Activated T-cell treated with anti-CD3 and anti-CD28 coated beads for 4 hours (primary cell): ENCODE measurements around the gene CDS2.
"Not testable (repeated sequence)": the region's sequence is repeated elsewhere in the genome, so short reads cannot be mapped to it uniquely, and the experiment has no call there.

Source experiments
- DNase-seq: peaks from one replicate; pipeline ENCODE4 v3.0.0-alpha.2; 2020

CDS2 gene

DNA sequence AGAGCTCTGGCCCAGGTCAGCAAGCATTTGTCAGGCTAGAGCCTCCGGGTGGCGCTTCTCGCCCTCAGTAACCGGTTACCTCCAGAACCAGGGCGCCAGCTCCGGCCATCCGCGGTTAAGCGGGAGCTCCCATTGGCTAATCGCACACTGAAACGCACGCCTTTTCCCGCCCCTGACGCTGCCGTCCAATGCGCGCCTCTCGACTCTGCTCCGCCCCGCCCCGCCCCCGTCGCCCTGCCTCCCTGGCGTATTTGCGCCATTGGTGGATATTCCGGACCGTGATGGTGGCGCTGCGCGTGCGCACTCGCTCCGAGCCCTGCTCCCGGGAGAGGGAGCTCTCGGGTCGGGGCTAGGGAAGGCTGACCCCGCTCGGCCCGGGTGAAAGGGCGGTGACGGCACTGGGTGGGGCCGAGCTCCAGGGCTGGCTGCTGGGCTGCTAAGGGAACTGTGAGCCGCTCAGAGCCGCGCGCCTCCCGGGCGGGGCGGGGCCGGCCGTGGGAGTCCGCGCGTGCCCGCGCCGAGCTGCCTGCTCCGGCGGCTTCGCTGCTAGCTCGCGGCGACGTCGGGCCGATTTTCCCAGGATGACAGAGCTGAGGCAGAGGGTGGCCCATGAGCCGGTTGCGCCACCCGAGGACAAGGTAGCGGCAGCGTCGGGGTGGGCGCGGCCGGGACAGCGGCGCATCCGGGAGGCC is at the start of gene CDS2:
Gene CDS2, plus strand, starts transcription at position 497 of the 692 bp plus-strand sequence. Its CDS starts 85 bp downstream, at position 582.
- peak; percentile 100 for DNase-seq

DNA sequence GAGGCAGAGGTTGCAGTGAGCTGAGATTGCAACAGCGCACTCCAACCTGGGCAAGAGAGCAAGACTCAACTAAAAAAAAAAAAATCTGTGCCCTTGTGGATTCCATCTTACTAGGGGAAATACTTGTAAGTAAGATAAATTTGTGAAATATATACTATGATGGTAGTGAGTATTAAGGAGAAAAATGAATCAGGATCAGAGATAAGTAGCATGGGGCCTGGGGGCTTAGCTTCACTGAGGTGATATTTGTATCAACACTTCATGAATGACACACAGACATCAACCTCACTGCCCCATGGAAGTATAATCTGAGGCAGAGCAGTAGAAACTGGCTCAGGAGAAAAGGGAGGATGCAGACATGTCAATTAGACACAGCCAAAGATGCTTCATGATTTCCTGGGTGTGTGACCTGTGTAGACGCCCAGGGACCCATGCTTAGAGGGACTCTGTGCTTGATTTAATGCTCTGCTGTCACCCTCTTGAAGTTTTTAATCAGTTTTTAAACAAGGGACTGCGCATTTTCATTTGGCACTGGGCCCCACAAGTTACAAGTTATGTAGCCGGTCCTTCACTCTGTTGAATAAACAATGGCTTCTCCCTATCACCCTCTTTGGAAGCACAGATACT is 48.9 kb upstream of the CDS2 start:
- DNase-seq: no peak

DNA sequence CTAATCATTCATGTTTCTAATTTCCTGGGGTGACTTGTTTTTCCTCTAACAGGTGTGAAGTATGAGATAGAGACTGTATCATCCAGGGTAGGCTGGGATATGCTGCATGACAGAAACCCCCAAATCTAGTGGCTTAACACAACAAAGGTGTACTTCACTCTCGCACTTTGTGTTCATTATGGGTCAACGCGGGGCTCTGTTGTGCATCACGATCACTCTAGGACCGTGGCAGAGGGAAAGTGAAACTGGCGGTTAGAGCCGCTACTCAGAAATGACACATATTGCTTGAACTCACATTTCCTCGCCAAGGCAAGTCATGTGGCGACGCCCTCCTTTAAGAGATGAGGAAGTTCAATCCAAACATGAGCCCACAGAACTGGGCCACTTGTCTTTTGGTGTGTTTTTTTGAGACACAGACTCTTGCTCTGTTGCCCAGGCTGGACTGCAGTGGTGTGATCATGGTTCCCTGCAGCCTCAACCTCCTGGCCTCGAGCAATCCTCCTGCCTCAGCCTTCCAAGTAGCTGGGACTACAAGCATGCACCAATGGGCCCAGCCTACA is 48.3 kb upstream of the CDS2 start:
- peak; percentile 56 for DNase-seq

DNA sequence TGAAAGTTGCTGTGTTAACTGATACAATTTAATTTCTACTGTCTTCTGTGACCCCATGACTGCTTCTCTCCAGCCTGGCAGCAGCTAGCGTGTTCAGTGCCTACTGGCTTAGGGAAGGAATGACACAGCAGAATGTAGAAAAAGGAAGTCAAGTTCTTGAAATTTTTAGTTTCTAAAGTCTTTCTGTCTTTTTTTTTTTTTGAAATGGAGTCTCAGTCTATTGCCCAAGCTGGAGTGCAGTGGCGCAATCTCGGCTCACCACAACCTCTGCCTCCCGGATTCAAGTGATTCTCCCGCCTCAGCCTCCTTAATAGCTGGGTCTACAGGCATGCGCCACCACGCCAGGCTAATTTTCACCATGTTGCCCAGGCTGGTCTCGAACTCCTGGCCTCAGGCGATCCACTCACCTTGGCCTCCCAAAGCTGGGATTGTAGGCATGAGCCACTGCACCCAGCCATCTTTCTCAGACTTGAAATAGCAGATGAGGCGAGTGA is 46.4 kb upstream of the CDS2 start:
- no peak for DNase-seq

DNA sequence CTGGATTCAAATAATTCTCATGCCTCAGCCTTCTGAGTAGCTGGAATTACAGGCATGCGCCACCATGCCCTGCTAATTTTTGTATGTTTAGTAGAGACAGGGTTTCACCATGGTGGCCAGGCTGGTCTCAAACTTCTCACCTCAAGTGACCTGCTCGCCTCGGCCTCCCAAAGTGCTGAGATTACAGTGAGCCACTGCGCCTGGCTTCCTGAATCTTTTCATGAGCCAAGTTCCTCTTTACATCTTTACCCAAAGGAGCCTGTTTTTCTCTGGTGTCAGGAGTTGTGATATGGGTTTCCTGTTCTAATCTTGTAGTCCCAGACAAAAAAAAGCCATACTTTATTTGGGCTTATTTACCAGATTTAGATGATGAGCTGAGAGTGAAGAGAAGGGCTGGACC is 41.4 kb upstream of the CDS2 start:
- DNase-seq: no peak

DNA sequence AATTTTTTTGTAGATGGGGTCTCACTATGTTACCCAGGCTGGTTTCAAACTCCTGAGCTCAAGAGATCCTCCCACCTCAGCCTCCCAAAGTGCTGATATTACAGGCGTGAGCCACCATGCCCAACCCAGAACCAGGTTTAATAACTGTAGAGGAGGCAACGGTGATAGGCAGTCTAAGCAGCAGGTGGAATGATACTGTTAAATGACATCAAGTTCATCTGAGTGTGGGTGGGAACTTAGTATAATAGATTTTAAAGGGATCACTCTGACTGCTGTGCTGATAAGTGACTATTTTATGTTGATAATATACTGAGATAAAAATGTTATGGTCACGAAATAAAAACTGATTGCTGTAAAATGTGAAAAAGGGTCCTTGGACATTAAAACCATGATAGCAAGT is 38.1 kb upstream of the CDS2 start:
- no peak for DNase-seq

DNA sequence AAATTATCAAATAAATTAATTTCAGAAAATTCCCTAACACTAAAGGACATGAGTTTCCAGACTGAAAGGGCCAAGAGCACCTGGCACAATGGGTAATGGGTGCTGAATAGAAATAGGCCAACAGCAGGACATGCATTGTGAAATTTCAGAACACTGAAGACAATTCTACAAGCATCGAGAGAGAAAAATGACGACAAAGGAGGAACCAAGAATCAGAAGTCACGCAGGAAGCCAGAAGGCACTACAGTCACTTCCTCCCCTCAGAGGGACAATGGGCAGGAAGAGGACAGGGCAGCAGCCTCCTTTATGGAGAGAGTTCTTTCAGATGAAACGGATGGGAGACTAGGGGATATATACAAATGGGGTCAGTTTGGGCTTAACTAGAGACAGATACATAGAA is 36.6 kb upstream of the CDS2 start:
- DNase-seq: no peak

DNA sequence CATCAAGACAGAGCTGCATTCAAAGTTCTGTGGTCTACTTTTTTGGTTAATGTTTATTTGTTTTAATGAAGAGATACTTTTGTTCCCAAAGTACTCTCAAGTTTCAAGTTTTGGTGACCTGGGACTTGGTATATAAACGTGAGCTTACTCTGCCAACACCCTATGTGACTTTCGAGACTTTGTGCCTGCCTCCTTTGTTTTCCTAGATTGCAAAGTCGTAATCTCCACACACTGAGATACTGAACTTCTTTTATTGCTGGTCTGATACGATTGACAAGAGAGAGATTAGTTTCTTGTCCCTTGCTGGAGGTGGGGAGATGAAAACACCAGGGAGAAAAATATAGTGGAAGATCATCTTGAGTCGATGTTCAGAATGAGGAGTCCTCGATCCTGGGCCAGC is 34.9 kb upstream of the CDS2 start:
- no peak for DNase-seq

DNA sequence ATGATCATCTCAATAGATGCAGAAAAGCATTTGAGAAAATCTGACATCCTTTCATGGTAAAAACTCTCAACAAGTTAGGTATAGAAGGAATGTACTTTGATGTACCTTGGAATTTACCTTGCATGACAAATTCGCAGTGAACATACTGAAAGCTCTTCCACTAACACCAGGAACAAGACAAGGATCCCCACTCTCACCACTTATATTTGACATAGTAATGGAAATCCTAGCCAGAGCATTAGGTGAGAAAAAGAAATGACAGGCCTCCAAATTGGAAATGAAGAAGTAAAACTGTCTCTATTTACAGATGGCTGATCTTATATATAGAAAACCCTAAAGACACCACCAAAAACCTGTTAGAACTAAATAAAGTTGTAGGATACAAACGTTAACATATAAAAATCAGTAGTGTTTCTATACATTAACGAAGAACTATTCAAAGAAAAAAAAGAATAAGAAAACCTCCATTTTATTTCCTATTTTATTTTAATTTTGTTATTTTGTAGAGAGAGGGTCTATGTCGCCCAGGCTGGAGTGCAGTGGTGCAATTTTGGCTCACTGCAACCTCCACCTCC is 34.0 kb upstream of the CDS2 start:
- DNase-seq: no peak

DNA sequence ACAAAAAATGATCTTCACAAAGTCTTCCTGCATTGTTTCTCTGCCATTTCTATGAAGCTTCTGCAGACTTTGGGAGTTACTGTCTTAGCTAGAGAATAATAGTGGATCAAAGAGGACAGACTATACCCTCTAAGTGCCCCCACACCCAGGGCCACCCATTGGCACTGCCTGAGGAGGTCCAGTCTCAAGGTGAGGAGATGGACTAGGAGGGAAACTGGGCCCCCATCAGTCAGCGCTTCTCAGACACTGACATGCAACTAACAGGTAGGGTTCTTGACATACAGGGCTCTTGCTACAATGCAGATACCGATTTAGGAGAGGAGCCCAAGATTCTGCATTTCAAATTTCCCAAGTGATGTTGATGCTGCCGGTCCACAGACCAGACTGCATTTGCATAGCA is 31.4 kb upstream of the CDS2 start:
- no peak for DNase-seq

DNA sequence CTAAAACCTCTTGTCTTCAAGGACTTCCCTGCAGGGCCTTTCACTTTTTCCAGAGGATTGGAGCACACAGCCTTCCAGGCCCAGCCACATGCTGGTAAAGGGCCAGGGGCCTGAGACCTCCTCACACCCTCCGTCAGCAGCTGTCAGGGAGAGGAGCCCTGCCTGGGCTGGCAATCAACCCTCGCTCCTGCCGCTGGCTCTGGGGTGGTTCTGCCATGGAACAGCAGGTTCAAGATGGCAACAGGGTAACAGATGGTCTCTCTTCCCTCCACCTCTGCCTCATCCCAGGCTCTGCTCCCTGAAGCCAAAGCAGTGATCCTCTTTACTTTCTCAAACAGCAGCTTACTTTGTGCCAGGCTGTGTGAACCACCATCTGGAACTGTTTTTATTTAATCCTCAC is 30.9 kb upstream of the CDS2 start:
- DNase-seq: no peak

DNA sequence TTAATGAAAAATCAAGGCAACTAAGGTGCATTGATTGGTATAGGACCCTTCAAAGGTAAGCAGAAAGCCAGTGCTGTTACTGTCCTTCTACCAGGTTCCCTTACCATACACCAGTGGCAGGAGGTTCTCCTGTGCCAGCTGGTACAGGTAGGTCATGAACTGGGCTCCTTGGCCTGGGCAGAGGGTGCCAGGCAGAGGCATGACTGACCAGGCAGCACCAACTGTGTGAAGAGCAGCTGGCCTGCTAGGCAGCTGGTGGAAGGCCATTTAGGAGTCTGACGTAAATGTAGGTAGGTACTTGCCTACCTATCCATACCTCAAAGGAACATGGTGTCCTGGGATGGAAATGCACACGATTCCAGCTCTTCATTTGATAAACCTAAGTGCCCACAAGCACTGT is 30.3 kb upstream of the CDS2 start:
- no peak for DNase-seq

DNA sequence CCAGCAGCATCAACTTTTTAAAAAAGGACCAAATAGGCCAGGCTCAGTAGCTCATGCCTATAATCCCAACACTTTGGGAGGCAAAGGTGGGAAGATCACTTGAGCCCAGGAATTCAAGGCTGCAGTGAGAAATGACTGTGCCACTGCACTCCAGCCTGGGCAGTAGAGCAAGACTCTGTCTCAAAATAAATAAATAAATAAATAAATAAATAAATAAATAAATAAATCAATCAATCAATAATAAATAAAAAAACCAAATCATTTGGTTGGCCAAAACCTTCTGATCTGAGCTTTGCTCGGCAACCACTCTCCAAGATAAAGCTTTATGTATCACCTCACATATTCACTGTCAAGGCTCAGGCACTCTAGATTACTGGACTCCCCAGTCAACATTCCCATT is 27.8 kb upstream of the CDS2 start:
- DNase-seq: not testable (repeated sequence)

DNA sequence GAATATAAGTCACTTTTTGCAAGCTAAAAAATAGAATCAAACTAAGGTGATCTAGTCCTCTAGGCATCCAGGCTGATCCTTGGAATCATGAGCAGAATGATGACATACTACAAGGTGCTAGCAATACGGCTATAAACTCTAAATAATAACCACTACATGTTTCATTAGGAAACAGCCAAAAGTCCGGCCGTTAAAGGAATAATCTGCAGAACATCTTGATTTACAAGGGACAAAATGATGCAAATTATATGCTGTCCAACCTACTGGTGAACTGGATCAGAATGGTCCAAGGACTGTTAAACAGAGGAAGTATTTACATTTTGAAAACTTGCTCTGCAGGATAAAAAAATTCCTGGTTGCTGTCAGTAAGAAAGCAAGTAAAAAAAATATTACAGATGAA is 26.9 kb upstream of the CDS2 start:
- DNase-seq: not testable (repeated sequence)

DNA sequence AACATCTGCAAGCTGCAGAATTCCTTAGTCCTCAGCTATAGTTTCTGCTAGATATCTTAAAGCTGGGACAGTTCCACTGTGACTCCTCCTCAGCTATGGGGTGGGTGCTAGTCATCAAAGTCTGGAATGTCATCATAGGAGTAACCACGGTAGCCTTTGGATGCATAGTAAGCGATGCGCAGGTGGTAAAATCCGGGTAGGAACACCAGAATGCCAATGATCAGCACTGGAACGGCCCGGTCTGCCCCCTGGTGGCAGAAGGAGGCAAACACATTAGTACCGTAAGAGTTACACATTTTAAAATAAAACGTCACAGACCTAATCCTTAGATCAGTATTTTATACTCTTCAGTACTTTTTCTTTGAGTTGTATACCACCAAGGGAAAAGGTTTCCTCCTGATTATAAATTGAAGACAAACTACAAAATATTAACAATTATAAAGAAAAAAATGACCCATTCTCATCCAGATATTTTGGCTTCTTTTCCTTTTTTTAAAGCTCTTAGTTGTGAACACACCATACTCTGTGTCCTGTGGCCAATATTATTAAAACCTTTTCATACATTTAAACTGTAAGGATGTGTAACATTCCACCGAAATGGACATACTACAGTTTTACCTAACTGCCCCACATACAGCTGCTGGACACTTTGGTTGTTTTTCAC is 26.0 kb upstream of the CDS2 start:
- DNase-seq: peak; percentile 75

DNA sequence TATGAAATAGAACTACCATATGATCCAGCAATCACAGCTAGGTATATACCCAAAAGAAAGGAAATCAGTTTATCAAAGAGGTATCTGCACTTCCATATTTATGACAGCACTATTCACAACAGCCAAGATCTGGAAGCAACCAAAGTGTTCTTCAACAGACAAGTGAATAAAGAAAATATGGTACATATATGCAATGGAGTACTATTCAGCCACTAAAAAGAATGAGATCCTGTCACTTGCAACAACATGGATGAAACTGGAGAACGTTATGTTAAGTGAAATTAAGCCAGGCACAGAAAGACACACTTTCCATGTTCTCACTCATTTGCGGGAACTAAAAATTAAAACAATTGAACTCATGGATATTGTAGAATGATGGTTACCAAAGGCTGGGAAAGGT is 22.3 kb upstream of the CDS2 start:
- no peak for DNase-seq

DNA sequence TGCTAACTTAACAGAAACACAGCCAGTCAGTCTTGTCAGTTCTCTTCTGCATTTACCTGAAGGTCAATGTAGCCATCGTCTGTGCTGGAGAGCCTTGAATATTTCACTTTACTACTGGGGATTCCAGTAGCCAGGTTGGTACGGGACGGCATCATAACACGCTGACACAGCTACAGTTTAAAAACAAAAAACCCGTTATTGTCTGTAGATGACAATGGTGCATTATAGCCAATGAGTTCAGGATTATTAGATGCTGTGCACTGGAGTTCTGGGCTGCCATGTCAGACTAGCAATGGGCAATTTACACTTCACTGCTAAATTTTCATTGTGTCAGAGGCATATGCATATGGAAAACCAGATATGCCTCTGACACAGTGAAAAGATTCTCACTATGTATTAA is 17.5 kb upstream of the CDS2 start:
- DNase-seq: no peak

DNA sequence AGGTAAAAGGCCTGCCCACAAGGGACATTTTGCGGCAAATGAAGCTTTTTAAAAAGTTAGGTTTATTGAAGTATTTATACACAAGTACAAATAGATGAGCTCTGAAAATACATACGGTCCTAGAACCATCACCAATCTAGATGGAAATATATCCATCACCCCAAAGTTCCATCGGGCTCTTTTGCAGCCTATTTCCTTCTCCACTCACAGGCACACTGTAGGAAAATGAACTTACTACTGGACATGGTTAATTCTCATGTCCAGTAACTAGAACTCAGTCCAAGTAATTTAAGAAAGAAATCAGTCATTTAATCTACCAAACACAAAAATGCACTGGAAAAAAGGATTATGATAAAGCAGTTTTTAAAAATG is 13.2 kb upstream of the CDS2 start:
- DNase-seq: no peak

DNA sequence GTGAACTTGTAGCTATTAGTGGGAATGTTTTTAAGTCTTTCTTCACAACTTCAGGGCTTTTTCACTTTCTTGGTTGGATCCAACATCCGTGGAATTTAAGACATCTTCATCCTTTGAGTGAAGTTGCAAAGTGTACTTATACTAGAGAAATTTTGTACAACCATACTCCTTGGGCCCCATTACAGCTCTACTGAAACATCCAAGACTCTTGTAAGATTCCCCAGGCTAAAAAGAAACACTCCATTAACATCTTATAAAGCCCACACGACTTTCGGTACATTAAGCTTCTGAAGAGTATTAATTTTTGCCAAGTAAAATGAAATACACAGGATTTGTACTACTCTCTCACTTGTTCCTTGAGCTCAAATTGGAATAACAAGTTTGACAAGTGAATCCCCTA is 12.4 kb upstream of the CDS2 start:
- no peak for DNase-seq

DNA sequence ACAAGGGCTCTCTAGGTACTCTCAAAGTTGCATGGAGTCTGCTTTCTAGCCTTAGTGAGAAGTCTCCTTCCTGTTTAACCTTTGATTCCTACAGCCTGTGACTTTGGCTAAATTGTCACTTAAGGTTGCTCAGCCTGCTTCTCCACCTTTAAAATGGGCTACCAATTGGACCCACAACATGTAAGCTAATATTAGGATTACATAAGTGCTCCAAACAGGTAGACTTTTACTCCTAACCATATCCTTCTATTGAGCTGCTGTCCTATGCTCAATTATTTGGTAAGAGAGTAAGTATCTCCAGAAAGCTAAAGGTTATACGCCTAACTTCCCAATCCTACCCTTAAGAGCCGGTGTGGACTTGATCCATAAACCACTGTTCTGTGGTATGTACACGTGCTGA is 9.9 kb upstream of the CDS2 start:
- no peak for DNase-seq

DNA sequence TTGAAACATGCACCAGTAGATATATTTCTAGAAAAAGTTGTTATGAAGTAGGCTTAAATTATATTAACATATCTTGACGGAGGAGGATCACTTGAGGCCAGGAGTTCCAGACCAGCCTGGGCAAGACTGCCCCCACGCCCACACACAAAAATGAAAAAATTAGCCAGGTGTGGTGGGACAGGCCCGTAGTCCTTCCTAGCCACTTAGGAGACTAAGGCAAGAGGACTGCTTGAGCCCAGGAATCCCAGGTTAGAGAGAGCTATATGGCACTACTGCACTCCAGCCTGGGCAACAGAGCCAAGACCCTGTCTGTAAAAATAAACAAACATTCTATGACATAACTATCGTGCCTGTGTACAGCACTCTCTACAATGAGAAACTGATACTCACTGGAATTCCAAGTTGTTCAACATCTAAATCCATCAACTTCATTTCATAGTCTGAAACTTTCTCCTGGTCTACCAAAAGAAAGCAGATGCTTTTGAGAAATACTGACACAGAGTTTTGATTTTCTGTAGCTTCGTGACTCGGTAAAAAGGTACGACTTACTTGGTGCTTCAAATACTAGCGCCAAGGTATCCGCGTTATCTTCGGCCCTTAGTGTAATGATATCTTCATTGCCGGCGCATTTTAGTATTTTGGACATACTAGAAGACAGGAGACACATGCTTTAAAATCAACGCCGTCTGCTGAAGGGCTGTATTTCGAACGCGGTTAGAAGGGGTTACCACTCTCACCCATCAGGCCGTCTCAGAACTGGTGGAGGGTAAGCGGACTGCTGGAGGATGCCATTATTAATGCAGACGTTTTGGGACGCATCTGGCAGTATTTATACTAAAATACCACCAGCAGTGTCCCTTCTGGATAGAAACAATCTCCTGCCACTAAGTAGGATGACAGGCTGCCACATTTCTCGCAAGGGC is 8.3 kb upstream of the CDS2 start:
- no peak for DNase-seq

DNA sequence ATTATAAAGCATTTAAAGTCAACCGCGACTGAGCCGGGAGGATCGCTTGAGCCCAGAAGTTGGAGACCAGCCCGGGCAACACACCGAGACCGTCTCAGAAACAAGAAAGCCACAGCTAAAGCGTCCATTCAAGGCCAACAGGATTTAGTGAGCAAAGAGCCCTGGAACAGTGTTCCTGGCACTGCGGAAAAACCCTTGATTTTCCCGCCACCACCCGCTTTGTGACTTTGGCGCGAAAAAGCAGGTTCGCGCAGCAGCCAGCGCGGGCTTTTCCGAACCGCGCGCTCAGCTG is 7.7 kb upstream of the CDS2 start:
- no peak for DNase-seq
